Panc1 (cell line): Measurements from ENCODE around the gene CHCHD3. TPM values are rescaled to one million over a fixed set of nuclear protein-coding genes. Genes with fewer than 3 reads are reported as not detected.

Experiments
- ATAC-seq: fragments of 200-7000 bp; cut with Tn5 transposase; 2 replicates; pipeline ENCODE4 v1.9.1; 2020; ENCODE audit warnings: mild to moderate bottlenecking, moderate library complexity
- BruUV-seq: library from RNA; stranded (reverse); fragments of 400-500 nt; replicated peaks from 2 replicates; lab custom pipeline; 2021; lab: Mats Ljungman, UMichigan
- CTCF ChIA-PET: fragments of 300-600 bp; sonication (Branson Sonifier 250); formaldehyde crosslinking; loops from one replicate; lab custom pipeline; 2022; ENCODE audit warnings: antibody characterized with exemption; lab: Charles Lee
- POLR2A ChIA-PET: fragments of 300-600 bp; sonication (Branson Sonifier 250); formaldehyde crosslinking; loops from one replicate; lab custom pipeline; 2022; ENCODE audit warnings: antibody characterized with exemption; lab: Charles Lee
- DNase-seq: peaks from one replicate; pipeline ENCODE4 v3.0.0-alpha.2; 2010; ENCODE audit warnings: low read depth, low spot score
- H3K27ac ChIP-seq: 2 replicates; pipeline ENCODE4 v1.5.1; 2011; ENCODE audit warnings: mild to moderate bottlenecking, low read length, inconsistent platforms
- H3K27me3 ChIP-seq: fragments of 200-500 bp; sonication (Bioruptor generic); 2 replicates; pipeline ENCODE4 v1.6.0; 2014; ENCODE audit warnings: low read length, inconsistent platforms; ENCODE audit not compliant: control insufficient read depth, insufficient read depth
- H3K36me3 ChIP-seq: fragments of 200-500 bp; sonication (Bioruptor generic); 2 replicates; pipeline ENCODE4 v1.5.1; 2014; ENCODE audit warnings: inconsistent platforms, mild to moderate bottlenecking, low read length, moderate library complexity; ENCODE audit not compliant: control insufficient read depth, insufficient read depth
- H3K4me1 ChIP-seq: 2 replicates; pipeline ENCODE4 v1.5.1; 2011; ENCODE audit warnings: inconsistent platforms, mild to moderate bottlenecking, low read length, moderate library complexity; ENCODE audit not compliant: control insufficient read depth, insufficient read depth
- H3K4me3 ChIP-seq, 2 experiments: 2 replicates each; pipeline ENCODE4 v1.5.1; 2011 to 2012; ENCODE audit warnings: low read depth in 2 of 2, low read length in 2 of 2, mild to moderate bottlenecking in 2 of 2, inconsistent platforms in 1 of 2, moderate library complexity in 1 of 2
- H3K9me3 ChIP-seq: fragments of 200-500 bp; sonication (Bioruptor generic); 2 replicates; pipeline ENCODE4 v1.5.1; 2014; ENCODE audit warnings: low read depth, mild to moderate bottlenecking, inconsistent platforms, low read length, moderate library complexity; ENCODE audit not compliant: control insufficient read depth, insufficient read depth
- POLR2AphosphoS5 ChIP-seq: IDR thresholded peaks from 2 replicates; pipeline ENCODE4 v1.6.1; 2012; ENCODE audit warnings: mild to moderate bottlenecking, low read depth, low read length, moderate library complexity
- SIN3A ChIP-seq: IDR thresholded peaks from 2 replicates; pipeline ENCODE4 v1.6.1; 2012; ENCODE audit warnings: low read depth, mild to moderate bottlenecking, low read length, moderate library complexity, borderline replicate concordance; ENCODE audit not compliant: insufficient read depth
- TCF7L2 ChIP-seq: IDR thresholded peaks from 2 replicates; pipeline ENCODE4 v1.6.1; 2011; ENCODE audit warnings: mild to moderate bottlenecking, low read depth, low read length, inconsistent platforms
- in situ Hi-C: cut with HindIII; loops from 2 replicates; pipeline ENCODE4 v1.10.0; 2016; ENCODE audit warnings: low sequenced_read_pairs, low pct_unique_long_range_greater_than_20kb
- intact Hi-C: fragments of 100-400 bp; cut with micrococcal nuclease; formaldehyde crosslinking; loops from one replicate; pipeline ENCODE4 v1.10.0; 2022; ENCODE audit not compliant: unreplicated experiment
- total RNA-seq: library from RNA; stranded (reverse); gene quantifications from one replicate; pipeline ENCODE4 v1.2.1, GENCODE V29; 2021; ENCODE audit not compliant: unreplicated experiment
- TF ChIP-seq, protein P1 (sequence below): fragments of 450-650 bp; IDR thresholded peaks from 2 replicates; pipeline ENCODE4 v1.5.1; 2017; ENCODE audit warnings: mild to moderate bottlenecking
- TF ChIP-seq, protein P2 (sequence below), 2 experiments: IDR thresholded peaks; 2 replicates each; pipeline ENCODE4 v1.6.1; 2011 to 2012; ENCODE audit warnings: low read depth in 2 of 2, control low read depth in 1 of 2, low read length in 1 of 2, mild to moderate bottlenecking in 1 of 2, moderate library complexity in 1 of 2; ENCODE audit not compliant: insufficient read depth in 1 of 2

Gene CHCHD3
- total RNA-seq, 1 experiment from 2014 or later, result 109 TPM

DNA sequence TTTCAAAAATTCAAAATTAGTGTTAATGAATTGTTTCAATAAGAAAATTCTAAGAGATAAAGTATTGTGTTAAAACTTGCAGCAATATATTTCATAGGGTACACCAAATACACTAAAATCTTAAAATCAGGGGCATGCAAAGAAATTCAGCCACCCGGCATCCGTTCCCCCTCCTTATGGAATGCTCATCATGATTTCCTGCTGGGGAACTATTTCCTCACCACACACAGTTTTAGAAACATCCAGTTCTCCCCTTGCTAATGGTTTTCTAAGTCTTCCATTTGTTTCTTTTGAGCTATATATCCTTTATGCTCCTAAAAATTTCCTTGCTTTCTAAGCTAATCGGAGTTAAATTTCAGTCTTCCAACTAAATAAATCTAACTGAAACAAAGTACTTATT is 60.7 kb downstream of the CHCHD3 start:
- intact Hi-C loops, result no loop called here
- no peaks in the 10 kb centered on the region for H3K36me3 ChIP-seq
- no peak overlapping the region for H3K4me3 ChIP-seq
- no peaks in the 10 kb centered on the region for H3K27me3 ChIP-seq
- TF ChIP-seq TCF7L2, result no peak
- TF ChIP-seq SIN3A, result no peak
- TF ChIP-seq, protein P1, sequence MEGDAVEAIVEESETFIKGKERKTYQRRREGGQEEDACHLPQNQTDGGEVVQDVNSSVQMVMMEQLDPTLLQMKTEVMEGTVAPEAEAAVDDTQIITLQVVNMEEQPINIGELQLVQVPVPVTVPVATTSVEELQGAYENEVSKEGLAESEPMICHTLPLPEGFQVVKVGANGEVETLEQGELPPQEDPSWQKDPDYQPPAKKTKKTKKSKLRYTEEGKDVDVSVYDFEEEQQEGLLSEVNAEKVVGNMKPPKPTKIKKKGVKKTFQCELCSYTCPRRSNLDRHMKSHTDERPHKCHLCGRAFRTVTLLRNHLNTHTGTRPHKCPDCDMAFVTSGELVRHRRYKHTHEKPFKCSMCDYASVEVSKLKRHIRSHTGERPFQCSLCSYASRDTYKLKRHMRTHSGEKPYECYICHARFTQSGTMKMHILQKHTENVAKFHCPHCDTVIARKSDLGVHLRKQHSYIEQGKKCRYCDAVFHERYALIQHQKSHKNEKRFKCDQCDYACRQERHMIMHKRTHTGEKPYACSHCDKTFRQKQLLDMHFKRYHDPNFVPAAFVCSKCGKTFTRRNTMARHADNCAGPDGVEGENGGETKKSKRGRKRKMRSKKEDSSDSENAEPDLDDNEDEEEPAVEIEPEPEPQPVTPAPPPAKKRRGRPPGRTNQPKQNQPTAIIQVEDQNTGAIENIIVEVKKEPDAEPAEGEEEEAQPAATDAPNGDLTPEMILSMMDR, result no peak
- TF ChIP-seq, protein P2, sequence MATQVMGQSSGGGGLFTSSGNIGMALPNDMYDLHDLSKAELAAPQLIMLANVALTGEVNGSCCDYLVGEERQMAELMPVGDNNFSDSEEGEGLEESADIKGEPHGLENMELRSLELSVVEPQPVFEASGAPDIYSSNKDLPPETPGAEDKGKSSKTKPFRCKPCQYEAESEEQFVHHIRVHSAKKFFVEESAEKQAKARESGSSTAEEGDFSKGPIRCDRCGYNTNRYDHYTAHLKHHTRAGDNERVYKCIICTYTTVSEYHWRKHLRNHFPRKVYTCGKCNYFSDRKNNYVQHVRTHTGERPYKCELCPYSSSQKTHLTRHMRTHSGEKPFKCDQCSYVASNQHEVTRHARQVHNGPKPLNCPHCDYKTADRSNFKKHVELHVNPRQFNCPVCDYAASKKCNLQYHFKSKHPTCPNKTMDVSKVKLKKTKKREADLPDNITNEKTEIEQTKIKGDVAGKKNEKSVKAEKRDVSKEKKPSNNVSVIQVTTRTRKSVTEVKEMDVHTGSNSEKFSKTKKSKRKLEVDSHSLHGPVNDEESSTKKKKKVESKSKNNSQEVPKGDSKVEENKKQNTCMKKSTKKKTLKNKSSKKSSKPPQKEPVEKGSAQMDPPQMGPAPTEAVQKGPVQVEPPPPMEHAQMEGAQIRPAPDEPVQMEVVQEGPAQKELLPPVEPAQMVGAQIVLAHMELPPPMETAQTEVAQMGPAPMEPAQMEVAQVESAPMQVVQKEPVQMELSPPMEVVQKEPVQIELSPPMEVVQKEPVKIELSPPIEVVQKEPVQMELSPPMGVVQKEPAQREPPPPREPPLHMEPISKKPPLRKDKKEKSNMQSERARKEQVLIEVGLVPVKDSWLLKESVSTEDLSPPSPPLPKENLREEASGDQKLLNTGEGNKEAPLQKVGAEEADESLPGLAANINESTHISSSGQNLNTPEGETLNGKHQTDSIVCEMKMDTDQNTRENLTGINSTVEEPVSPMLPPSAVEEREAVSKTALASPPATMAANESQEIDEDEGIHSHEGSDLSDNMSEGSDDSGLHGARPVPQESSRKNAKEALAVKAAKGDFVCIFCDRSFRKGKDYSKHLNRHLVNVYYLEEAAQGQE (IDR thresholded peaks at IDR 0.05; ENCODE audit: insufficient read depth in 1 of 2, low read depth in 2 of 2, low read length in 1 of 2), result no peak
- TF ChIP-seq POLR2AphosphoS5, result no peak
- ATAC-seq (no peak), DNase-seq (no peak)
- in situ Hi-C loops, result no loop called here
- H3K9me3 ChIP-seq, result no peaks in the 10 kb centered on the region
- BruUV-seq, result no TSS peak
- ChIA-PET POLR2A (no interaction called here), CTCF (no interaction called here)
- no peaks in the 10 kb centered on the region for H3K4me1 ChIP-seq
- no peak overlapping the region for H3K27ac ChIP-seq

DNA sequence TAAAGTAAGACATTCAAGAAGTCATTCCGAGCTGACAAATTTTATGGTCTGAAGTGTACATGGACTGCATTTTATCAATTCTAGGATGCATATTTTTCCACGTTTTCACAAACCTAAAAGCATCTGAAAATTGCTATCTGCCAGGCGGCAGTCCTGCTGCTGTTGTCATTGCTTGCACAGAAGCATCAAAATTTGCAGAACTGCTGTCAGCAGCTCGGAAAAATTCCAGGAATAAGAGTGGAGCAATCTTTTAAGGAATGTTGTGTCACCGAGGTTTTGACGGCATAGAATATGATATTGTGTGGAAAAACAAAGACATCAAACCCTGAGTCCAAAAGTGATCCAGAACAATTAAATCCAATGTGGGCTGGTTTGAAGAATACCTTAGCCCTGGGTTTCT is 61.4 kb downstream of the CHCHD3 start:
- CTCF ChIA-PET, result interaction anchor here (0.8 kb wide), 1 partner anchor 13 kb away, joined by 18 read pairs; no protein-coding TSS in a partner anchor

More for the DNA sequence above, 61.4 kb downstream of the CHCHD3 start:
- no peaks in the 10 kb centered on the region for H3K4me1 ChIP-seq
- in situ Hi-C loops (no loop called here), intact Hi-C loops (no loop called here)
- no peak overlapping the region for H3K27ac ChIP-seq
- no peak for TF ChIP-seq TCF7L2
- no peak for TF ChIP-seq POLR2AphosphoS5
- TF ChIP-seq SIN3A, result no peak
- TF ChIP-seq, protein P2 (IDR thresholded peaks at IDR 0.05; ENCODE audit: insufficient read depth in 1 of 2, low read depth in 2 of 2, low read length in 1 of 2), result no peak
- TF ChIP-seq, protein P1, result no peak
- POLR2A ChIA-PET, result no interaction called here
- H3K27me3 ChIP-seq, result no peaks in the 10 kb centered on the region
- no peaks in the 10 kb centered on the region for H3K9me3 ChIP-seq
- no peak for DNase-seq
- H3K4me3 ChIP-seq, result no peak overlapping the region
- no peak for ATAC-seq
- no peaks in the 10 kb centered on the region for H3K36me3 ChIP-seq
- no TSS peak for BruUV-seq
